K562 (cell line): ENCODE data around the gene ANO4. TPM values are rescaled to one million over a fixed set of nuclear protein-coding genes. Genes with fewer than 3 reads are reported as not detected.

Experiments used
- HNRNPL ChIP-seq: fragments of 200-400 bp; formaldehyde crosslinking; IDR thresholded peaks from 2 replicates; pipeline ENCODE4 v1.6.1; 2017; ENCODE audit warnings: low read depth, mild to moderate bottlenecking, low read length
- MGA ChIP-seq: fragments of 450-650 bp; IDR thresholded peaks from 2 replicates; pipeline ENCODE4 v1.6.1; 2016; ENCODE audit warnings: mild to moderate bottlenecking, moderate library complexity
- NFATC3 ChIP-seq: fragments of 450-650 bp; IDR thresholded peaks from 2 replicates; pipeline ENCODE4 v1.6.1; 2017; ENCODE audit warnings: mild to moderate bottlenecking
- NFIX ChIP-seq: fragments of 250-450 bp; sonication (Bioruptor Pico); IDR thresholded peaks from 2 replicates; pipeline ENCODE4 v1.4.0; 2020; ENCODE audit warnings: low read depth, mild to moderate bottlenecking, moderate library complexity
- TRIM28 ChIP-seq: fragments of 450-650 bp; IDR thresholded peaks from 2 replicates; pipeline ENCODE4 v1.6.1; 2017
- ZNF318 ChIP-seq, 2 experiments: fragments of 450-650 bp; IDR thresholded peaks; 2 replicates each; pipeline ENCODE4 v1.6.1; 2016; ENCODE audit warnings: mild to moderate bottlenecking in 2 of 2, borderline replicate concordance in 1 of 2, low read depth in 1 of 2, moderate library complexity in 1 of 2
- polyA plus RNA-seq, 8 experiments: library from polyadenylated mRNA; depleted of rRNA in 4 of 8; stranded (reverse) in 5 of 8; unstranded in 3 of 8; fragments of >200 nt; fragmentation: Nextera tagmentation in 2 of 8; fragmentation: Illumina TruSeq in 1 of 8; extraction: Ambion mirVana in 2 of 8; extraction: Trizol in 1 of 8; gene quantifications; 2 replicates each; pipeline versions ENCODE4 v1.2.1 to v1.2.3, GENCODE V29; 2011 to 2014; ENCODE audit warnings: inconsistent platforms in 1 of 8, missing spikeins in 1 of 8
- total RNA-seq, 7 experiments: library from RNA; depleted of rRNA in 6 of 7; stranded (reverse); fragments of >200 nt in 6 of 7; fragmentation: Illumina TruSeq in 2 of 7; extraction: Trizol in 2 of 7; gene quantifications; 2 replicates each; pipeline versions ENCODE4 v1.2.1 to v1.2.3, GENCODE V29; 2011 to 2021; ENCODE audit warnings: low replicate concordance in 1 of 7

Gene ANO4
- total and polyA plus RNA-seq, 9 of the 15 experiments (the other 6 are each of a cell fraction or from before 2014, with no cell fraction given): not detected

- TF ChIP-seq ZNF318 (IDR thresholded peaks at IDR 0.05; ENCODE audit: borderline replicate concordance in 1 of 2, low read depth in 1 of 2) (no peak), TRIM28 (no peak), HNRNPL (no peak), NFATC3 (no peak), NFIX (CRISPR knock-in tag) (no peak), MGA (no peak)
Measured at GRCh38 chr12:100927826-100928225, 133.2 kb downstream of the ANO4 start (continued).
